Head of caudate nucleus (tissue), 42 donors: ENCODE data around the gene SLC9A7.

Experiments
- DNase-seq, 42 donors: peaks; one replicate each; pipeline versions ENCODE4 v3.0.0 to v3.0.0-alpha.2; 2020 to 2021; ENCODE audit warnings: mixed read lengths in 7 of 42
- intact Hi-C: fragments of 100-400 bp; cut with DNase I; formaldehyde crosslinking; loops from one replicate; pipeline ENCODE4 v1.15.0; 2022

SLC9A7 gene

DNA sequence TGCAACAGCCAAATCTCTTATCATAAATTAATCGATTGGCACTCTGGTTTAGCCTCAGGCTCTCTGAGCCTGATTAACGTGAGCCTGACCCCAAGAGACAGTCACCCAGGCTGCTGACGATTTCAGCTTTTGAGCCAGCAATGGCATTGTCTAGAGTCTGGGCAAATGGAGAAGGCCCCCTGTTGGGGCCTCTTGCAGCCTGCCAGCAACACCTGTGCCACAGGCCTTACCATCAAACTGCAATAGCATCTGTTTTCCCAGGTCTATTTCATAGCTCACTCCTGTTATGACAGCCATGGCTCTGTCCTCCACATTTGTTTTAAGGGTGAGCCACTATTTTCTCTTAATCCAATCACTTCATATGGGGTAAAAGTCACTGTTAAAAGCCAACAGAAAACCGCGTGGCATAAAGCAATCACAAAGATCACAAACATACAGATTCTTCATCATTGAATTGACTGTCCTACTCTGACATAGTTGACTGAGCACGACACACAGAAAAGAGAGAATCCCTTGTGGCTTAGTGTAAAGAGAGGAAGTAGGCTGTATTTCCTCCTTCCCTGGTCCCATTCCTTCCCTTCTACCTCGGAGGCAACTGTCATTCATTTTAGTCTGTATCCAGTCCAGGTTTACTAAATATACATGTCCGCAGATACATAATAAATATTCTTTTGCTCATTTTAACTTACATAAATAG, 47.8 kb downstream of the SLC9A7 start:
- intact Hi-C loops, result no loop called here

DNA sequence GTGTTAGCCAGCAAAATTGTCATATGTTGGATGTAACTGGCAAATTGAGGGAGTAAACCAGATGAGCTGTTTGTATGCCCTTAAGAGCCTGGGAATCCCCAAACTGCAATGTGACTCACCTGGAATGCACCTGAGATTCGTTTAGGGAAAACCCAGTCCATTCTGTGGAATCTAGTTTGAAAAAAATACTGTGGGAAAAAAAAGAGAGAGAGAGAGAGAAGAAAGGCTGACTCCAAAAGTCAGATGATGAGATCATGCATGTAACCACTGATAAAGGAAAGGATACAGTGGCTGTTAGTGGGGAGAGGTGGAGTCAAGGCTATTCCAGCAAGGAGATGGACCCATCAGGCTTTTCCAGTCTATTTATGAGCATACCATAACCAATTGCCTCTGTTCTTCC, 48.5 kb downstream of the SLC9A7 start:
- intact Hi-C loops, result no loop called here
- no peak for DNase-seq

More for the DNA sequence above, 47.8 kb downstream of the SLC9A7 start:
- DNase-seq, result no peak

DNA sequence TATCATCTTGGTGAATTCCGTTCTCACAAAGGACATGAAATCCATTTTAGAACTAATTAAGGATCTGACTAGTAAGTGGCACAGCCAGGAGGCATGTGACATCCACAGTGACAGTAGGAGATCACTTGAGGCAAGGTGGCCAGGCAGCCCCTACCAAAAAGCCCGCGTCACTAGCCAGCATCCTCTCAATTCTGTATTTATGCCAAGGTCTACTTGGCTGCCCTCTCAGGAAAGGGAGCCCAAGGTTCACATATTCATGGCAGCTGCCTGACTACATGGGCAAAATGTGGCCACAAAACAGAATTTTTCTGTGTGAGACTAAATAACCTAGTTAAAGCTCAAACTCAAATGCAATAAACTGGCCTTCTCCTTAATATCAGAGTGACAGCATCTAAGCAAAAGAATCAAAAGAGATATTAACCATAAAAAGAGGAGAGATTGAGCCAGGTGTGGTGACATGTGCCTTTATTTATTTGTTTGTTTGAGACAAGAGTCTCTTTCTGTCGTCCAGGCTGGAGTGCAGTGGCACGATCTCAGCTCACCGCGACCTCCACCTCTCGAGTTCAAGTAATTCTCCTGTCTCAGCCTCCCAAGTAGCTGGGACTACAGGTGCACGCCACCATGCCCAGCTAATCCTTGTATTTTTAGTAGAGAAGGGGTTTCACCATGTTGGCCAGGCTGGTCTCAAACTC, 51.5 kb downstream of the SLC9A7 start:
- DNase-seq, result no peak
- intact Hi-C loops, result no loop called here

DNA sequence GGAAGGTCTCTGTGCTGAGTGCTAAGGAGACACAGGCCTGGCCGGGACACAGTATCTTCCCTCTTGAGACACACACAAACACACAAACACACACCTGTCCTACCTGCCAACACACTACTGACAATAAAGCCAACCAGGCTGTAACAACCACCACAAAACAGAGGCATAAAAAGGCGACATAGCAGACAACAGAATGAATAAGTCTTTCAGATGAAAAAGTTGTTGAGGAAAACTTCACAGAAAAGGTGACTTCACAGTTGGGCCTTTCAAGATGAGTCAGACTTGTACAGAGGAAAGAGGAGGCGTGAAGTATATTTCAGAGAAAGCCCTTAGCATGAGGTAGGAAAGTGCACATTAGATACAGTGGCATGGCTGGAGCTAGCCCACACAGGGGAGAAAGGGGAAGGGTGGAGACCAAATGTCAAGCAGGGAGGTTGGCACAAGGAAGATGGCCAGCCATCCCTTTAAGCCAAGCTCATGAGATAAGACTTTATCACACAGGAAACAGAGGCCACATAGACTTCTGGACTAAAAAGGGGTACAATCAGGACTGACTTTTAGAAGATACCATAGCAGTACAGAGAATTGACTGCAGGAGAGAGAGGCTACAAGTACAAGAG, 54.0 kb downstream of the SLC9A7 start:
- intact Hi-C loops, result no loop called here
- DNase-seq, result no peak

DNA sequence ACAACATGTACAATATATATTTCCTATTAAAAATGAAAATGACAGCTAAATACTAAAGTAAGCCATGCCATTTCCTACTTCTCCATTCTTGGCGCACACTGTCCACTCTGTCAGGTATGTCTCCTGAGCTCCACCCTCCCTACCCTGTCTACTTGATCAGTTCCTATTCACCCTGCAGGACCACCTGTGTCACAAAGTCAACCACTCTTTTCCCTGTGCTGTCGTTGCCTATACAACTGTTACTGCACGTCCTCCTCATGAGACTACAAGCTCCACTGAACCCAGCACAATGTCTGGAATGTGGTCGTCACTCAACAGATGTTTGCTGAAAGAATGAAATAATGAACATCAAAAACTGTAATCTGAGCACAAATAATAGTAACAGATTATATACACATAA, 54.9 kb downstream of the SLC9A7 start:
- intact Hi-C loops, result no loop called here
- DNase-seq, result no peak

DNA sequence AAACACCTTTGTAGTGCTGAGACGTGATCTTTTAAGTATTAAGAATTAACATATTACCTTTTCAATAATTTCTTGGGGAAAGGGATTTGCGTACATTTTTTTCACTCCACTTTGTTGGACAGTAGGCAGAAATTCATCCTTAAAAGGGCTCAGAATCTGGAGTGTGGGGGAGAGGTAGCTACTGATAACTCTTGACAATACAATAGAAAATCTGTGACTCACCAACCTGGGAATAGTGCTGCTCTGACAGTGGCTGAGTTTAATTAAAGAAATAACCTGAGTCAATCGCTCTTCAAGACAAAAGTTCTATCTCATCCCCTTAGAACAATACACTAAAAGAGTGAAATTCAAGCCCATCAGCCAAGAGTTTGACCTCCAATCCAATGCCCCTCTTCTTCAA, 60.2 kb downstream of the SLC9A7 start:
- peak in 3 of 42 donors; percentile 11 to 40 (median 30) for DNase-seq

DNA sequence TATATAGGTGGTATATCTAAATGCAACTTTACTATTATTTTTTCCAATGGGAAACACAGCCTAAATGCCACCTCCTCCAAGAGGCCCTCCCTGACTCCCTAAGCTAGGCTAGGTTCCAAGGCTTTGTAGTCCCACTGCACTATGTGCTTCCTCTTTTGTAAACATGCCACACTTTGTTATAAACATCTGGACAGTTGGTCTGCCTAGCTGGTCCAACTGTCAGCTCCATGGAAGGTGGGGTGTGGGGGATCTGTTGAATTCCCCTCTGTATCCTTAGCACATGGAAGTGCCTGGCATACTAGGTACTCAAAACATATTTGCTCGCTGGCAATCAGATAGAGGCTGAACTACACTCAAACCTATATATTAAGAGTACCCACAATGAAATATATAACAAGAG, 63.4 kb downstream of the SLC9A7 start:
- intact Hi-C loops, result no loop called here
- no peak for DNase-seq

More for the DNA sequence above, 60.2 kb downstream of the SLC9A7 start:
- intact Hi-C loops, result no loop called here

DNA sequence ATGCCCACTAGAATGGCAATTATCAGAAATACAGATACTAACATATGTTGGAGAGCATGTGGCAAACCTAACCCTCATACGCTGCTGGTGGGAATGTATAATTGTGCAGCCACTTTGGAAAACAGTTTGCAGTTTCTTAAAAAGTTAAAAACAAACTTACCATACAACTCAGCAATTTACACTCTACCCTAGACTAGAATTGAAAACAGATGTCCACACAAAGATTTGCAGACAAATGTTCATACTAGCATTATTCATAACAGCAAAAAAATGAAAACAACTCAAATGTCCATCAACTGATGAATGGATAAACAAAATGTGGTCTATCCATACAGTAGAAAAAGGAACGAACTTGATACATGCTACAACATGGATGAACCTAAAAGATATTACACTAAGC, 64.4 kb downstream of the SLC9A7 start:
- intact Hi-C loops, result no loop called here
- no peak for DNase-seq

DNA sequence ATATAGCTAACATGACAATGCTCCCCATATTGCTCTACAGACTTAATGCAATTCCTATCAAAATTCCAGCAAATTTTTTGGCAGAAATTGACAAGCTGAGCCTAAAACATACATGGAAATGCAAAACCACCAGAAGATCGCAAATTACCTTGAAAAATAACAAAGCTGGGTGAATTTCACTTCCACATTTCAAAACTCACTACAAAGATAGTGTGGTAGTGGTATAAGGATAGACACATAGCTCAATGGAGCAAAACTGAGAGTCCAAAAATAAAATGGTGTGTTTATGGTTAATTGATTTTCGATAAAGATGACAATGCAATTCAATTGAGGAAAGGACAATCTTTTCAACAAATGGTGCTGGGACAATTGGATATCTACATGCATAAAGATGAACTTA, 65.8 kb downstream of the SLC9A7 start:
- intact Hi-C loops, result no loop called here
- no peak for DNase-seq

DNA sequence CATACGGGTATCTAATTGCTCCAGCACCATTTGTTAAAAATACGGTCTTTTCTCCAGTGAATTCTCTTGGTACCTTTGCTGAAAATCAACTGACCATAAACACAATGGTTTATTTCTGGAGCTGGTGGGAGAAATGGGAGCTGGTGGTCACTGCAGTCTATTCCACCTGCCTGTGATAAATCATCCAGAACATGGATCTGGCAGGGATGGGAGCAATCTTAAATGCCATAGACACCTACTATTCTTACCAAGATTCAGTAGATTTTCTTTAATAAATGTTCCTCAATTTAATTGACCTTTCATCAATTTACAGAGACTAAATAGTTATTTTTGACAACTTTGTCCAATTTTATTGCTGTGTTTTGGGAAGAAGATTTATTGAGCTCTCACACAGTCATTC, 68.1 kb downstream of the SLC9A7 start:
- intact Hi-C loops, result no loop called here
- no peak for DNase-seq

DNA sequence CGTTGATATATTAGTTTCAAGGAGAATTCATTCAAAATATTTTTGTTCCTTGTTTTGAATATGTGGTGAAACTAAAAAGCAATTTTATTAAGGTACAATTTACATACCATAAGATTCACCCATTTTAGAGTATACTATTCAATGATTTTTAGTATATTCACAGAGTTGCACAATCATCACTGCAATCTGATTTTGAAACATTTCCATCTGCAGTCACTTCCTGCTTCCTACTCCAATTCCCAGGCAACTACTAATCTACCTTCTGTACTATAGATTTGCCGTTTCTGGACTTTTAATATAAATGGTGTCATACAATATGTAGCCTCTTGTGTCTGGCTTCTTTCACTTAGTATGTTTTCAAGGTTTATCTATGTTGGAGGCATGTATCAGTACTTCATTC, 71.3 kb downstream of the SLC9A7 start:
- intact Hi-C loops, result no loop called here
- no peak for DNase-seq

DNA sequence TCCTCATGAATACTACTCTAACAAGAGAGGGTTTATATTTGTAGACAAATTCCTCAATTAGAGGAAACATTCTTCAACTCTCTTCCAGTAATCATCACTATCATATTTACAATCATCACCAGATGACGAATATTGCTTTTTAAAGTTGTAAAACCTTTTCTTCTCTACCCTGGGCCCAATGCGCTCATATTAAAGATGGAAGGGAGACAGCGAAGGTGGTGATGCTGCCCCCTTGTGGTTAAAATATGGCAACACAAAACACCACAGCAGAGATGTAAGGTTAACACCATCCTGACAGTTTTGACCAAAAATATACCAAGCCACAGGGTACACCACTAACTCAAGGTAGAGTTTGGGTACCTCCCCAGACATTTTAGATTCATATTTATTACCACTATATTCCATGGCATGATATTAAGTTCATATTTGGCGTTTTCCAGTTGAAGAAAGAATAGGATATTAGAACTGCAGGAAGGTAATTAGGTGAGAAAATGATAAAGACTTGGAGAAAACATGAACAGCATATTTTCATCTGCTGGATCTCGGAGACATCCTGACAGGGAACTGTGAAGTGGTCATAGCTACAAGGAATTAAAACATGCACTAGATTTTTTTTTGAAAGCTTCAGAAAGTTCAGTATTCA, 72.8 kb downstream of the SLC9A7 start:
- intact Hi-C loops, result no loop called here
- peak in 15 of 42 donors; percentile 7 to 63 (median 30) for DNase-seq

DNA sequence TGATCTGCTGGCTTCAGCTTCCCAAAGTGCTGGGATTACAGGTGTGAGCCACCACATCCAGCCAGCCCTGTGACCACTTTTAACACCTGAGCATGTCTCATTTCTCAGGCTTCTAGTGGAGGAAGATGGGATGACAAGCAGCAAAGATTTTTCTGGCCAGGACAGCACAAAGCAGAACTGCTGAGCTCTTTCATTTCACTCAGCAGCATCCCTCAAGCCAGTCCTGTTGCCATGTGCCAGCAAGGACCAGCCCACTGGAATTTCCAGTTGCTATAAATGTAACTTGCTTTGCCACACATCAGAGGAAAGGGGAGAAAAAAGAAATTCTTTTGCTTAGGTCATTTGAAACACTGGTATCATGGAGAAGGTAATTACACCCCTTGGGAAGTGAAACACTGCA, 75.9 kb downstream of the SLC9A7 start:
- DNase-seq, result no peak
- intact Hi-C loops, result no loop called here

DNA sequence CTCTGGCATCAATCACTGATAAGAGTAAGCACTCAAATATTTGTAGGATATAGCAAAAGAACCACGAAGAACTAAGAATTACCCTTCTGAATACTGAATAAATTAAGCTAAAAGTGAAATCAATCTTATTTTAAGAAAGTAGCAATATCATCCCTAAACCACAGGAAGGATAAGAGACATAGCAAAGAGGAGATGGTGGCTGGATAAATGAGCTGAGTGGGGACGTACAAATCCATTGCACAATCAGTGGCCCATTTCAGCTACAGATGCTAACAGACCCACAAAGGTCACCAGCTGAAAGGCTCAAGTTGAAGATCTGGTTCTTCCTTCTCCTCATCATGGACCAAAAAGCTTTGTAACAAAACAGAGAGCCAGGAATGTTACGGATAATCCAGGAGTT, 77.1 kb downstream of the SLC9A7 start:
- DNase-seq, result no peak
- intact Hi-C loops, result no loop called here

DNA sequence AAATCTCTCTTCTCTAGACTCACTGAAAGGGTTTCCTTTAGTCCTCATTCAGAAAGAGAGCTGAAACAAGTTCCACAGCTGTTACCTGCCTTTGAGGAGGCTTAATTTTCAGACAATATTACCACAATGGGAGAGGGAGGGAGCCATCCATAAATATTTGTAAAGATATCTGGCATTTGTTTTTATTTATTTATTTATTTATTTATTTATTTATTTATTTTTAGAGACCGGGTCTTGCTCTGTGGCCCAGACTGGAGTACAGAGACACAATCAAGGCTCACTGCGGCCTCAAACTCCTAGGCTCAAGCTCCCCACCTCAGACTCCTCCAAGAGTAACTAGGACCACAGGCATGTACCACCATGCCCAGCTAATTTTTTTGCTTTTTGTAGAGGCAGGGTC, 80.7 kb downstream of the SLC9A7 start:
- DNase-seq, result no peak
- intact Hi-C loops, result no loop called here

DNA sequence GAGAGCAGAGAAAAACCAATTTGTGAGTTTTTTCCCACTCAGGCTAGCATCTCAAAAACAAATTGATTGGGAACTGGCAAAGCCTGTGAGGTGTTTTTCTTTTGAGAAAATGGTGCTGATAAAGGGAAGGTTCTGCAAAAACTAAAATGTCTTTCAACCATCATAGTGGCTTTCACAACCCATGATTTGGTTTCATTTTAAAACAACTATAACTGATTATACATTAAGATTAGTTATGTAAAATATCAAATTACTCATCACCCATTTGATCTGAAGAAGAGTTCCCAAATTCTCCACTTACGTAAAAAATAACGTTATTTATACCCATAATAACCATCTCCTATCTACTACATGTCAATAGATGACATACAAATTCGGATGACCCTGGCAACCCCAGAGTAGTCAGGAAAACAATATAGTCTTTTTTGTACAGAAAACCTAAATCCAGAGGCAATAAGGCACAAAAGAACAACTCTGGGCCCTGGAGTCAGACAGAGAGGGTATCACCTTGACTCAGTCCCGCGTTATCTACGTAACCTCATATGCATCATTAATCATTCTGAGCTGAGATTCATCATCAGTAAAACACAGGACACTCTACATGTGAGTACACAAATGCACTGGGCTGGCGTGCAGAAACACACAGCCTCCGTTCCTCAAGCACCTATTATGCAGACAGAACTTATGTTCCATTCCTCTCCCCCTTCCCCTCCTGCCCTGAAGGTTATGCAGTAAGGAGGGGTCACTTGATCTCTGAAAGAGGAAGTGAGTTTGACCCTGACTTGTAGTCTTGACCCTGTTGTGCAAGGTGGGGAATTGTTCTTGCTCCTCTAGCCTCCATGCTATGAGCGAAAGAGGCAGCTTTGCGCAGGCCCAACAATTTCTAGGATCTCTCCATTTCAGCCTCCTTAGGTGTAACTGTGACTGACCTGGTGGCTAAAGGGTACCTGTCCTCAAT, 82.2 kb downstream of the SLC9A7 start:
- no peak for DNase-seq
- intact Hi-C loops, result no loop called here

DNA sequence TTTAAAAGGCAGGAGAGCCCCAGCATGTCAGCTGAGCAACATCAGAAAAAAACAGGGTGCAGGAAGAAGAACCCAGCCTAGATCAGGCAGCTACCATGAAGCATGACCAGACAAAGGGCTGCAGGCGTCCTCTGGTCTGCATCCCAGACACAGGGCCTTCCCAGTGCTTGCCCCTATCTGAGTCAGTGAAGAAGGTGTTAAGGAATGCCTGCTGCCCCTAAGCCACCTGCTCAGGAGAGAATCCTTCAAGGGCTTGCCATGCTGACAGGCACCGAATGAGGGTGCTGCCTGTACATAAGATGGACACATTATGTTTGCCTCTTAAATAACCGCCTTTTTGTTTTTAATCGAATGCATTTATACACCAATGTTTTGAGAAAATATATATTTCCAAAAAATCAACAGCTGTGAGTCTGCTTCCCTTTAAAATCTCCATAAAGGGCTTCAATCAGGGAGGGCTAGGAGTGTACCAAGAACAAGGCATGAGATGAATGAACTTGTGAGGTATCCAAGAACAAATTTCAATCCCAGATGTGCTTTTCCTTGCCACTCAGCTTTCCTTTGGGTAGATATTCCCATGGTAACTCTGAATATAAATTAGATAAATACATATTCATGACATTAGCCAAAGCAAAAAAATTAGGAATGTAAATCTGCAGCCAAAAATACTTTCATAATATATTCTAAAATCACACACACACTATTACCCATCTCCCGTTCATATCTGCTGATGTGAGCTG, 85.1 kb downstream of the SLC9A7 start:
- no peak for DNase-seq
- intact Hi-C loops, result no loop called here

DNA sequence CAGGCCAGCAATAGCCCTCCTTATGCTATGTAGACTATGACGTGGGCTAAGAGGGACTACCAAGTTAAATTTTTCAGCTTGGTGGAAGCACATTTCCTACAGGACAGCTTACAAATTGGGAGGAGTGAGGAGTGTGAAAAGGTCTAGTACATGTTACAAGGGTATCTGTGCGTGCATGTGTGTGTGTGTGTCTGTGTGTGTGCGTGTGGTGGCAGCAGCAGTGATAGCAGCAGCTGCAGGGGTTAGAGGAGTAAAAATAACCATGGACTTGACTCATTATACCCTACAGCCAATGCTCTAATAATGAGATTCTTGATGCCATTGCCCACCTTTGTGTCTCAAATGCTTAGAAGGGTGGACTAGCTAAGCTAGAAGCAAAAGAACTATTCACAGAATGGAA, 88.6 kb downstream of the SLC9A7 start:
- no peak for DNase-seq
- intact Hi-C loops, result no loop called here
